Neuronal stem cell (in vitro differentiated cells): ENCODE results near the gene TMEM202.
"Not testable (repeated sequence)": the region's sequence is repeated elsewhere in the genome, so short reads cannot be mapped to it uniquely, and the experiment has no call there.

ENCODE experiments used
- DNase-seq: peaks from one replicate; pipeline ENCODE4 v3.0.0-alpha.2; 2013; ENCODE audit warnings: low spot score
- H2AFZ ChIP-seq: one replicate; pipeline ENCODE4 v1.6.1; 2013; ENCODE audit warnings: mild to moderate bottlenecking, low read length, inconsistent platforms
- H2AK5ac ChIP-seq: 2 replicates; pipeline ENCODE4 v1.6.1; 2013; ENCODE audit warnings: low read depth, mild to moderate bottlenecking, inconsistent platforms, low read length, moderate library complexity, mixed read lengths
- H2BK120ac ChIP-seq: 2 replicates; pipeline ENCODE4 v1.6.1; 2013; ENCODE audit warnings: low read depth, mild to moderate bottlenecking, inconsistent platforms, low read length, moderate library complexity, mixed read lengths
- H2BK12ac ChIP-seq: one replicate; pipeline ENCODE4 v1.6.1; 2013; ENCODE audit warnings: low read length, inconsistent platforms
- H2BK15ac ChIP-seq: 2 replicates; pipeline ENCODE4 v1.6.1; 2013; ENCODE audit warnings: mild to moderate bottlenecking, low read length, inconsistent platforms, mixed read lengths
- H2BK5ac ChIP-seq: one replicate; pipeline ENCODE4 v1.6.1; 2013; ENCODE audit warnings: inconsistent platforms, mild to moderate bottlenecking, low read length, moderate library complexity
- H3K14ac ChIP-seq: one replicate; pipeline ENCODE4 v1.6.1; 2013; ENCODE audit warnings: low read length, inconsistent platforms
- H3K18ac ChIP-seq: 2 replicates; pipeline ENCODE4 v1.6.1; 2013; ENCODE audit warnings: low read length, inconsistent platforms
- H3K23ac ChIP-seq: 2 replicates; pipeline ENCODE4 v1.6.1; 2013; ENCODE audit warnings: low read depth, mild to moderate bottlenecking, mixed read lengths, low read length, inconsistent platforms; ENCODE audit not compliant: poor library complexity
- H3K27ac ChIP-seq: replicated peaks from 3 replicates; pipeline ENCODE4 v1.5.1; 2013; ENCODE audit warnings: low read length, inconsistent platforms
- H3K27me3 ChIP-seq, 3 experiments: 2 replicates each; pipeline ENCODE4 v1.6.1; 2013; ENCODE audit warnings: low read length in 3 of 3, mild to moderate bottlenecking in 2 of 3, inconsistent platforms in 1 of 3, low read depth in 1 of 3, mixed read lengths in 1 of 3, moderate library complexity in 1 of 3; ENCODE audit not compliant: control insufficient read depth in 3 of 3, insufficient read depth in 3 of 3
- H3K36me3 ChIP-seq, 2 donors: replicated peaks in 1 of 2; 2 replicates each; pipeline ENCODE4 v1.6.1; 2013; ENCODE audit warnings: low read length in 2 of 2; ENCODE audit not compliant: control insufficient read depth in 2 of 2, insufficient read depth in 2 of 2
- H3K4ac ChIP-seq: 2 replicates; pipeline ENCODE4 v1.6.1; 2013; ENCODE audit warnings: inconsistent platforms, mild to moderate bottlenecking, low read length, moderate library complexity
- H3K4me1 ChIP-seq, 2 donors: 1 replicate in 1 of 2; 2 replicates in 1 of 2; pipeline ENCODE4 v1.6.1; 2013; ENCODE audit warnings: low read length in 2 of 2, low read depth in 1 of 2; ENCODE audit not compliant: control insufficient read depth in 2 of 2, insufficient read depth in 1 of 2
- H3K4me2 ChIP-seq: one replicate; pipeline ENCODE4 v1.6.1; 2013; ENCODE audit warnings: mild to moderate bottlenecking, low read length, inconsistent platforms; ENCODE audit not compliant: insufficient read depth, poor library complexity, severe bottlenecking
- H3K4me3 ChIP-seq, 2 donors: 2 replicates each; pipeline ENCODE4 v1.5.1; 2013; ENCODE audit warnings: low read length in 2 of 2, mild to moderate bottlenecking in 2 of 2, inconsistent platforms in 1 of 2, moderate library complexity in 1 of 2
- H3K79me1 ChIP-seq: one replicate; pipeline ENCODE4 v1.6.1; 2013; ENCODE audit warnings: low read depth, mild to moderate bottlenecking, inconsistent platforms, low read length, moderate library complexity
- H3K9ac ChIP-seq: one replicate; pipeline ENCODE4 v1.6.1; 2013; ENCODE audit warnings: mild to moderate bottlenecking, low read depth, low read length, inconsistent platforms; ENCODE audit not compliant: poor library complexity
- H3K9me3 ChIP-seq, 2 donors: replicated peaks in 1 of 2; 2 replicates each; pipeline versions ENCODE3 to v1.6.1; 2013; ENCODE audit warnings: low read length in 2 of 2, mild to moderate bottlenecking in 2 of 2, inconsistent platforms in 1 of 2, low read depth in 1 of 2, mixed read lengths in 1 of 2, moderate library complexity in 1 of 2; ENCODE audit not compliant: control insufficient read depth in 2 of 2, insufficient read depth in 1 of 2
- H4K8ac ChIP-seq: one replicate; pipeline ENCODE4 v1.6.1; 2013; ENCODE audit warnings: low read depth, mild to moderate bottlenecking, inconsistent platforms, low read length, moderate library complexity
- H4K91ac ChIP-seq: one replicate; pipeline ENCODE4 v1.6.1; 2013; ENCODE audit warnings: low read length, low read depth, mild to moderate bottlenecking, inconsistent platforms; ENCODE audit not compliant: poor library complexity
- WGBS, 2 donors: extraction: QIAGEN DNeasy Blood & Tissue Kit; methylation state at CpG; one replicate each; pipeline ENCODE4 v1.1.7; 2013; ENCODE audit warnings: missing lambda C conversion rate in 2 of 2, mixed read lengths in 1 of 2; ENCODE audit not compliant: insufficient read length in 2 of 2, insufficient replicate concordance in 1 of 2; ENCODE audit errors: extremely low coverage in 2 of 2; 5-methylcytosine and 5-hydroxymethylcytosine counted together

The TMEM202 gene

DNA sequence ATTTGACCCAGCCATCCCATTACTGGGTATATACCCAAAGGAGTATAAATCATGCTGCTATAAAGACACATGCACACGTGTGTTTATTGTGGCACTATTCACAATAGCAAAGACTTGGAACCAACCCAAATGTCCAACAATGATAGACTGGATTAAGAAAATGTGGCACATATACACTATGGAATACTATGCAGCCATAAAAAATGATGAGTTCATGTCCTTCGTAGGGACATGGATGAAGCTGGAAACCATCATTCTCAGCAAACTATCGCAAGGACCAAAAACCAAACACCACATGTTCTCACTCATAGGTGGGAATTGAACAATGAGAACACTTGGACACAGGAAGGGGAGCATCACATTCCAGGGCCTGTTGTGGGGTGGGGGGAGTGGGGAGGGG, 15.2 kb downstream of the TMEM202 start:
- not testable (repeated sequence) for H2AK5ac ChIP-seq, H3K27ac ChIP-seq, H2BK5ac ChIP-seq, H3K9me3 ChIP-seq, H2BK120ac ChIP-seq, H3K4me2 ChIP-seq, H3K23ac ChIP-seq, H2BK12ac ChIP-seq, H3K36me3 ChIP-seq, H3K4me3 ChIP-seq, H3K79me1 ChIP-seq, H3K4ac ChIP-seq, H3K4me1 ChIP-seq, H4K8ac ChIP-seq, H3K9ac ChIP-seq, H3K18ac ChIP-seq, H2BK15ac ChIP-seq, H4K91ac ChIP-seq, H2AFZ ChIP-seq, H3K14ac ChIP-seq, DNase-seq
- H3K27me3 ChIP-seq = peaks cover 0 to 13% (median 0%) of the 10 kb centered on the region in 3 experiments
- WGBS, 2 donors = no CpG with 5 or more reads among the region's 3 CpGs

DNA sequence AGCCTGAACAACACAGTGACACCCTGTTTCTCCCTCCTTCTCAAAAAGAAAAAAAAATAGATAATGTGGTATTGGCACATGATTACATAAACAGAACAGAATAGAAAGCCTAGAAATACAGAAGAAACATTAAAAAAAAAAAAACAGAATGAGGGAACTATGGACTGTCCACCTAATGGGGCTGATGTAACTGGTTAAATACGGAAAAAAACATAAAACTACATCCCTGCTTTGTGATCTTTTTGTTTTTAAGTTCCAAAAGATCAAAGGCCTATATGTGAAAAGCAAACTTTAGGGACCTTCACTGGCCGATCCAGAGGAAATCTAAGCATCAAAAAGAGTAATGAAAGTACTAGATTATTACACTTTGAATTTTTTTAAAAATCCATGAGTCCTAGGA, 17.2 kb downstream of the TMEM202 start:
- no peak overlapping the region for H3K23ac ChIP-seq
- no peak overlapping the region for H3K9ac ChIP-seq
- no peak overlapping the region for H3K18ac ChIP-seq
- H3K9me3 ChIP-seq = no peaks in the 10 kb centered on the region
- H3K36me3 ChIP-seq = no peaks in the 10 kb centered on the region
- no peak overlapping the region for H4K8ac ChIP-seq
- no peak overlapping the region for H3K4ac ChIP-seq
- no peak for DNase-seq
- H2BK15ac ChIP-seq = no peak overlapping the region
- no peak overlapping the region for H2BK120ac ChIP-seq
- H3K4me1 ChIP-seq = no peaks in the 10 kb centered on the region
- no peak overlapping the region for H2AK5ac ChIP-seq
- no peak overlapping the region for H2BK12ac ChIP-seq
- H3K4me2 ChIP-seq = no peak overlapping the region
- H4K91ac ChIP-seq = no peak overlapping the region
- H3K79me1 ChIP-seq = no peaks in the 10 kb centered on the region
- WGBS, 2 donors = no CpG with 5 or more reads among the region's 2 CpGs
- H3K4me3 ChIP-seq = no peak overlapping the region
- no peaks in the 10 kb centered on the region for H3K27me3 ChIP-seq
- H2BK5ac ChIP-seq = no peak overlapping the region
- H3K27ac ChIP-seq = no peak overlapping the region
- H3K14ac ChIP-seq = no peak overlapping the region
- no peak overlapping the region for H2AFZ ChIP-seq

DNA sequence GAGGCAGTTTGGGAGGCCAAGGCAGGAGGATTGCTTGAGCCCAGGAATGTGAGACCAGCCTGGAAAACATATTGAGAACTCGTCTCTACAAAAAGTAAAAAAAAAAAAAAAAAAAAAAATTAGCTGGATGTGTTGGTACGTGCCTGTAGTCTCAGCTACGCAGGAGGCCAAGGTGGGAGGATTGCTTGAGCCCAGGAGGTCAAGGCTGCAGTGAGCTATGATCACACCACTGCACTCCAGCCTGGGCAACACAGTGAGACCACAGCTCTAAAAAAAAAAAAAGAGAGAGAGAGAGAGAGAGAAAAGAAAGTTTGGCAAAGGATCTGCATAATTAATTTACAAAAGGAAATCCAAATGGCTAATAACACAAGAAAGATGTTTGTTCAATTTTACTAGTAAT, 21.7 kb downstream of the TMEM202 start:
- H3K4me1 ChIP-seq, H2AFZ ChIP-seq, H3K4me3 ChIP-seq, H3K27me3 ChIP-seq, H4K8ac ChIP-seq, H3K4ac ChIP-seq, H2BK15ac ChIP-seq, H2BK5ac ChIP-seq, H3K23ac ChIP-seq, H3K9ac ChIP-seq, H3K9me3 ChIP-seq, DNase-seq, H2BK12ac ChIP-seq, H2BK120ac ChIP-seq, H3K27ac ChIP-seq, H2AK5ac ChIP-seq, H4K91ac ChIP-seq, H3K36me3 ChIP-seq, H3K79me1 ChIP-seq, H3K14ac ChIP-seq, H3K18ac ChIP-seq, H3K4me2 ChIP-seq: not testable (repeated sequence)
- WGBS, 2 donors = no CpG with 5 or more reads among the region's 3 CpGs

DNA sequence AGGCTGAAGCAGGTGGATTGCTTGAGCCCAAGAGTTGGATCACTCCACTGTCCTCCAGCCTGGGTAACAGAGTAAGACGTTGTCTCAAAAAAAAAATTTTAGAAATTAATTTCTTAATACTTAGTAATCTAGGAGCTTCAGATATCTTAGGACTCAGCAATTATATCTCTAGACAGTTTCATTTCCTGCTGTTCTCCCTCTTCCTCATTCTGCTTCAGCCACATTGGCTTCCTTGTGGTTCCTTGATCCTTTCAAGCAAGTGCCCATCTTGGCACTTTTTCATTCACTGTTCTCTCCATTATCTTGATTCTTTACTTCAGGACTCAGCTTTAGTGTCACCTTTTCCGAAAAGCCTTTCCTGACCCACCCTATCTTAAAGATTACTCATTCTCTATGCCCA, 22.5 kb downstream of the TMEM202 start:
- no peak overlapping the region for H2BK5ac ChIP-seq
- no peaks in the 10 kb centered on the region for H3K36me3 ChIP-seq
- no CpG with 5 or more reads among the region's 2 CpGs for WGBS, 2 donors
- no peak overlapping the region for H3K23ac ChIP-seq
- no peak overlapping the region for H3K4ac ChIP-seq
- H3K27me3 ChIP-seq = peaks cover 0 to 3% (median 0%) of the 10 kb centered on the region in 3 experiments
- H2BK15ac ChIP-seq = no peak overlapping the region
- H2AK5ac ChIP-seq = no peak overlapping the region
- H2BK12ac ChIP-seq = no peak overlapping the region
- H3K4me1 ChIP-seq = no peaks in the 10 kb centered on the region
- no peak overlapping the region for H3K9ac ChIP-seq
- no peaks in the 10 kb centered on the region for H3K9me3 ChIP-seq
- no peak overlapping the region for H3K27ac ChIP-seq
- no peak overlapping the region for H4K8ac ChIP-seq
- no peak for DNase-seq
- no peak overlapping the region for H3K14ac ChIP-seq
- no peak overlapping the region for H3K18ac ChIP-seq
- H4K91ac ChIP-seq = no peak overlapping the region
- H3K79me1 ChIP-seq = no peaks in the 10 kb centered on the region
- no peak overlapping the region for H2BK120ac ChIP-seq
- H3K4me2 ChIP-seq = no peak overlapping the region
- H2AFZ ChIP-seq = no peak overlapping the region
- H3K4me3 ChIP-seq = no peak overlapping the region
